GM21360 (cell line): ENCODE results near the gene MAPK1.

Experiments
- ATAC-seq: cut with Tn5 transposase; IDR thresholded peaks from one replicate; pipeline ENCODE4 v1.9.1; 2021; ENCODE audit warnings: mild to moderate bottlenecking, moderate library complexity; ENCODE audit not compliant: unreplicated experiment

The MAPK1 gene

DNA sequence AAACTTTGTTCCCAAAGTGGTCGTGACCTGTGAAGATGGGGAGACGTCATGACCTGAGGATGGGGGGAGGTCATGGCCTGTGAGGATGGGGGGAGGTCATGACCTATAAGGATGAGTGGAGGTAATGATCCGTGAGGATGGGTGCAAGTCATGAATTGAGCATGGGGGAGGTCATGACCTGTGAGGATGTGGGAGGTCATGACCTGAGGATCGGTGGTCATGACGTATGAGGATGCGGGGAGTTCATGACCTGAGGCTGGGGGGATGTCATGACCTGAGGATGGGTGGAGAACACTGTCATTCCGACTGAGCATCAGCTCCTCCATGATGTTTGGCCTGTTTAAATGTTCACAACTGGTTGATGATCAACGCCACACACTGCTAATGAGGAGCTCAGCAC, 157.8 kb downstream of the MAPK1 start:
- no peak for ATAC-seq

DNA sequence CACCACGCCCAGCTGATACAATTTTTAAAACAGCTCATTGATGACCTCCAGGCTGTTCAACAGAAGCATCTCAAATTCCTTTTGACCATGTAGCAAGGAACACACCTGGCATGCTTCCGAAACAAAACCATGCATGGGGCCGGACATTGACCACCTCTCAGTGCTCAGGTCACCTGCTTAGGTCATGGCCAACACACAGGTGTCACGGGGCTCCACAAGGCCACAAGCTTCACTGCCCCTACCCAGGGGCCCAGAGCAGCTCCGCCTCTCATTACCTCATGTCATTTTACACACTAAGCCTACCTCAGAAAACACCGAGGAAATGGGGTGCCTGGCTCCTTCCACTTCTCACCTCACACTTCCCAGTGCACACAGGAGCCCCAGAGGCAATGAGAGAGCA, 158.5 kb downstream of the MAPK1 start:
- no peak for ATAC-seq

DNA sequence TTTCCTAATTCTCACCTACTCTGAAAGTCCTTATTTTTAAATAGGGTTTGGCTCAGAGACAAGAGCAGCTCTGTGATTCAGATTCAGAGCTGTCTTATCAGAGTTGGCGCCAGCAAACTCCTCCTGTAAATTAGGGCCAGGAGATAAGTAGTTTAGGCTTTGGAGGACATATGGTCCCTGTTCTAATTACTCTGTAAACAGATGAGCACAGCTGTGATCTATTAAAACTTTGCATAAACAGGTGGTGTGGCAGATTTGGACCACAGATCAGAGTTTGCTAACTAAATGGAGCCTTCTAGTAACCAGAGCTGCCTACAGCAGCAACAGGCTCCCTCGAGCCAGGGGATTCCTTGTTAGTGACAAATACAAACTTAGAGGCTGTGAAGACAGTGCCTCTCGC, 159.8 kb downstream of the MAPK1 start:
- ATAC-seq, result no peak
